Epithelial cell of proximal tubule (primary cell): ENCODE measurements around the gene DDX51. TPM values are rescaled to one million over a fixed set of nuclear protein-coding genes. Genes with fewer than 3 reads are reported as not detected.

ENCODE experiments used
- DNase-seq: peaks from one replicate; pipeline ENCODE4 v3.0.0-alpha.2; 2011; ENCODE audit warnings: low read depth
- H3K4me3 ChIP-seq: 2 replicates; pipeline ENCODE4 v1.5.1; 2011; ENCODE audit warnings: low read depth, mild to moderate bottlenecking, low read length
- CTCF ChIP-seq: conservative IDR thresholded peaks from 2 replicates; pipeline ENCODE4 v1.5.1; 2012; ENCODE audit warnings: low read depth, mild to moderate bottlenecking, low read length
- total RNA-seq: library from RNA; depleted of rRNA; stranded (reverse); fragments of >200 nt; gene quantifications from 2 replicates; pipeline ENCODE4 v1.2.3, GENCODE V29; 2015

The DDX51 gene
- total RNA-seq, 1 donor from 2014 or later: 18.6 TPM

- H3K4me3 ChIP-seq: no peak overlapping the region
- TF ChIP-seq CTCF: no peak
- no peak for DNase-seq
Measured at GRCh38 chr12:132099739-132100138, 44.4 kb downstream of the DDX51 start.

- DNase-seq: no peak
- TF ChIP-seq CTCF: no peak
- H3K4me3 ChIP-seq: no peak overlapping the region
Measured at GRCh38 chr12:132095520-132096409, 48.4 kb downstream of the DDX51 start.

- DNase-seq: no peak
- no peak for TF ChIP-seq CTCF
- no peak overlapping the region for H3K4me3 ChIP-seq
Measured at GRCh38 chr12:132094269-132094891, 49.7 kb downstream of the DDX51 start.

GRCh38 chr12:132089407-132089910 lies 54.7 kb downstream of the DDX51 start:
- DNase-seq: no peak
- TF ChIP-seq CTCF: no peak
- no peak overlapping the region for H3K4me3 ChIP-seq

Other genes starting within 250 kb of the DDX51 start
- 8.2 and 11.8 TPM in 2 replicates for gene ULK1, start 249.7 kb downstream of the DDX51 start, total RNA-seq
- 17.1 and 44.1 TPM in 2 replicates for gene PUS1, start 215.0 kb downstream of the DDX51 start, total RNA-seq
- gene EP400, start 194.4 kb downstream of the DDX51 start, total RNA-seq: 9.5 and 11.9 TPM in 2 replicates
- 42.2 and 45.0 TPM in 2 replicates for gene NOC4L, start 138 bp upstream of the DDX51 start, total RNA-seq
- gene GALNT9, start 185.3 kb upstream of the DDX51 start, total RNA-seq: not detected in 2 replicates